ENCODE results near the gene SMO. TPM values are rescaled to one million over a fixed set of nuclear protein-coding genes. Genes with fewer than 3 reads are reported as not detected.
A peak's percentile ranks its signal among the peaks of the same experiment; 100 is the strongest.

SMO gene
- total and polyA plus RNA-seq, 9 of the 15 experiments (the other 6 are each of a cell fraction or from before 2014, with no cell fraction given) = 0.05 to 0.13 (median 0.10) TPM; not detected in 5

DNA sequence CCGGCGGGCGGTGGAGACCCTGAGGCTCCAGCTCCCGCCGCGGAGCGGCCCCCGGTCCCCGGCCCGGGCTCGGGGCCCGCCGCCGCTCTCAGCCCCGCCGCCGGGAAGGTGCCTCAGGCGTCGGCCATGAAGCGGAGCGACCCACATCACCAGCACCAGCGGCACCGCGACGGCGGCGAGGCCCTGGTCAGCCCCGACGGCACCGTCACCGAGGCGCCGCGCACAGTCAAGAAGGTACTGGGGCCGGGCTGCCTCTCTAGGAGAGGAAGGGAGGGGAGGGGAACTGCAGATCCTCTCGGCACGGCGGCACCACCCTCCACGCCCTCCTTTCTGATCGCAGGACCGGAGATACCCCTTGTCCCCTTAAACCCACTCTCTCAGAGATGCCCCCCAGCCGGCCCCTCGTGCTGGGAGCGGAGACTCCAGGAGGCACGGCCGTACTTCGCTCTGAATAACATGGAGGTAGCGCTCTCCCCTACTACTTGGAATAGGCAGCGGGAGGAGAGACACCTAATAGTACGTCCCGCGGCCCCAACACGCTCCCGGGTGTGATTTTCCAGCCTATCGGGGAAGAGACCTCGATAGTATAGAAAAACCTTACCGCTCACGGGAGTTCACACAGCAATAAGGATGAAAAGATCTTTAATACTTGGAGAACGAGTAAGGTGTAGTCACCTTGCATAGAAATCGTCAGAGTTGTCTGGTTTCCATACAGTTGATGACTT lies 36.9 kb downstream of the SMO start (continued):
- TF ChIP-seq THRAP3 (IDR thresholded peaks at IDR 0.05; ENCODE audit: borderline replicate concordance) = no peak
- no peak for TF ChIP-seq NR2F6 (CRISPR knock-in tag; IDR thresholded peaks at IDR 0.05)
- no peak for TF ChIP-seq MBD1 (CRISPR knock-in tag; IDR thresholded peaks at IDR 0.05)
- TF ChIP-seq ZNF277 (CRISPR knock-in tag; IDR thresholded peaks at IDR 0.05; ENCODE audit: borderline replicate concordance) = no peak; the same call in 1 of the 2 replicates
- TF ChIP-seq NCOA4 (IDR thresholded peaks at IDR 0.05; ENCODE audit: partially characterized antibody) = no peak
- peak; percentile 91 for TF ChIP-seq PRDM10 (IDR thresholded peaks at IDR 0.05; ENCODE audit: partially characterized antibody)
- TF ChIP-seq DPF2 (IDR thresholded peaks at IDR 0.05) = no peak
- TF ChIP-seq PTBP1 (IDR thresholded peaks at IDR 0.05; ENCODE audit: low read depth, low read length) = no peak
- TF ChIP-seq ZNF24 (IDR thresholded peaks at IDR 0.05) = peak; percentile 67
- TF ChIP-seq TSC22D4 (tag; IDR thresholded peaks at IDR 0.05) = no peak
- TF ChIP-seq HMG20B (CRISPR knock-in tag; IDR thresholded peaks at IDR 0.05) = no peak
- peak; percentile 12 to 25; a peak in 1 of 4 replicates for TF ChIP-seq SRF (CRISPR knock-in tag; IDR thresholded peaks at IDR 0.05)
- no peak for TF ChIP-seq NCOR1 (IDR thresholded peaks at IDR 0.05)
- TF ChIP-seq, protein P1, sequence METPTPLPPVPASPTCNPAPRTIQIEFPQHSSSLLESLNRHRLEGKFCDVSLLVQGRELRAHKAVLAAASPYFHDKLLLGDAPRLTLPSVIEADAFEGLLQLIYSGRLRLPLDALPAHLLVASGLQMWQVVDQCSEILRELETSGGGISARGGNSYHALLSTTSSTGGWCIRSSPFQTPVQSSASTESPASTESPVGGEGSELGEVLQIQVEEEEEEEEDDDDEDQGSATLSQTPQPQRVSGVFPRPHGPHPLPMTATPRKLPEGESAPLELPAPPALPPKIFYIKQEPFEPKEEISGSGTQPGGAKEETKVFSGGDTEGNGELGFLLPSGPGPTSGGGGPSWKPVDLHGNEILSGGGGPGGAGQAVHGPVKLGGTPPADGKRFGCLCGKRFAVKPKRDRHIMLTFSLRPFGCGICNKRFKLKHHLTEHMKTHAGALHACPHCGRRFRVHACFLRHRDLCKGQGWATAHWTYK (CRISPR knock-in tag; IDR thresholded peaks at IDR 0.05) = 0 out of 2 replicates have a peak, but pooled peaks have one; percentile 12
- TF ChIP-seq NRF1 (conservative IDR thresholded peaks at IDR 0.05 in 1 of 2, IDR thresholded peaks at IDR 0.05 in 1 of 2) = peak in 1 of 2 experiments; percentile 21; a peak in 2 of 4 replicates
- peak; percentile 76; the same call in 1 of the 2 replicates for TF ChIP-seq FOXK1 (CRISPR knock-in tag; IDR thresholded peaks at IDR 0.05; ENCODE audit: borderline replicate concordance)
- no peak for TF ChIP-seq ZNF76 (CRISPR knock-in tag; IDR thresholded peaks at IDR 0.05; ENCODE audit: borderline replicate concordance)
- TF ChIP-seq STAT5A (IDR thresholded peaks at IDR 0.05; ENCODE audit: borderline replicate concordance, low read length) = no peak
- TF ChIP-seq RB1 (IDR thresholded peaks at IDR 0.05; ENCODE audit: low read depth) = peak; percentile 69; the same call in 1 of the 2 replicates
- 0 out of 2 replicates have a peak, but pooled peaks have one; percentile 35 for TF ChIP-seq MTF1 (CRISPR knock-in tag; IDR thresholded peaks at IDR 0.05; ENCODE audit: borderline replicate concordance)
- no peak for TF ChIP-seq SETDB1 (IDR thresholded peaks at IDR 0.05; ENCODE audit: low read length)

All from K562 (cell line).